Measurements from ENCODE around the gene SKA1.

DNA sequence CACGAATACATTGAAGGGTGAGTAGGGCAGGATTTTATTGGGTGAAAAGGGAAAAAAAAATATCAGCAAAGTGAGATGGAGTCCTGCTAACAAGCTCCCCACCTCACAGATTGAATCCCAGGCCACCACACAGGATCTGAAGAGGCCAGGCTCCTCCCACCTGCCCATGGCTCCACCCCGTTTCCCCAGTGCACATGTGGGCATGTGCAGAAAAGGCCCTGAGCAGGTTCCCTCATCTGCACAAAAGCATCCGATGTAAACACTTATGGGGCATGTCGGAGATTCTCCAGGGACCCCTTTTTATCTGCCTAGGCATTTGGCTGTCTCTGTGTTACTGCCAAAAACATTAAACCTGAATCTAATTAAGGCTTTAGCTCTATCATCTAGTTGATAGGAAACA, 35.2 kb downstream of the SKA1 start:
- TF ChIP-seq ZNF274 (IDR thresholded peaks at IDR 0.05; ENCODE audit: low read depth, low read length) (no peak), YY1 (IDR thresholded peaks at IDR 0.05; ENCODE audit: insufficient read depth, insufficient read length) (no peak)

Measured in NT2/D1 (cell line).